BLaER1 (cell line): ENCODE data around the gene FBXW11.
A peak's percentile ranks its signal among the peaks of the same experiment; 100 is the strongest.

Experiments
- H3K27ac ChIP-seq: shearing (Covaris generic); formaldehyde crosslinking; 2 replicates; pipeline ENCODE4 v1.8.1; 2022
- H3K27me3 ChIP-seq: shearing (Covaris generic); formaldehyde crosslinking; 2 replicates; pipeline ENCODE4 v1.8.1; 2022
- H3K36me3 ChIP-seq: shearing (Covaris generic); formaldehyde crosslinking; 2 replicates; pipeline ENCODE4 v1.8.1; 2022
- H3K4me1 ChIP-seq: shearing (Covaris generic); formaldehyde crosslinking; 2 replicates; pipeline ENCODE4 v1.8.1; 2022
- H3K4me2 ChIP-seq: shearing (Covaris generic); formaldehyde crosslinking; 2 replicates; pipeline ENCODE4 v1.8.1; 2022
- H3K4me3 ChIP-seq: shearing (Covaris generic); formaldehyde crosslinking; 2 replicates; pipeline ENCODE4 v1.8.1; 2022
- H3K9ac ChIP-seq: shearing (Covaris generic); formaldehyde crosslinking; 2 replicates; pipeline ENCODE4 v1.8.1; 2022
- H3K9me3 ChIP-seq: shearing (Covaris generic); formaldehyde crosslinking; 2 replicates; pipeline ENCODE4 v1.8.1; 2022
- H4K20me1 ChIP-seq: shearing (Covaris generic); formaldehyde crosslinking; 2 replicates; pipeline ENCODE4 v1.8.1; 2022
- Cebpa-rat ChIP-seq: shearing (Covaris generic); IDR thresholded peaks from 2 replicates; pipeline ENCODE4 v1.8.1; 2022

The FBXW11 gene

GRCh38 chr5:171975262-171975876, 31.1 kb downstream of the FBXW11 start:
- Histone ChIP-seq H3K4me2 (no peak overlapping the region), H3K4me1 (peaks cover 21% of the 10 kb centered on the region), H3K27ac (no peak overlapping the region), H3K4me3 (no peak overlapping the region), H3K9me3 (peaks cover 44% of the 10 kb centered on the region), H3K9ac (no peak overlapping the region), H4K20me1 (peaks cover 79% of the 10 kb centered on the region), H3K36me3 (peaks cover 51% of the 10 kb centered on the region), H3K27me3 (no peaks in the 10 kb centered on the region)
- no peak for TF ChIP-seq Cebpa-rat

GRCh38 chr5:171970826-171971225, 35.6 kb downstream of the FBXW11 start:
- H3K27ac ChIP-seq: no peak overlapping the region
- no peak overlapping the region for H3K9ac ChIP-seq
- H3K36me3 ChIP-seq: peaks cover 40% of the 10 kb centered on the region
- H4K20me1 ChIP-seq: peaks cover 92% of the 10 kb centered on the region
- H3K4me1 ChIP-seq: peaks cover 21% of the 10 kb centered on the region
- H3K9me3 ChIP-seq: peaks cover 35% of the 10 kb centered on the region
- H3K27me3 ChIP-seq: no peaks in the 10 kb centered on the region
- no peak for TF ChIP-seq Cebpa-rat
- no peak overlapping the region for H3K4me3 ChIP-seq
- H3K4me2 ChIP-seq: no peak overlapping the region

GRCh38 chr5:171969288-171969880, 37.1 kb downstream of the FBXW11 start:
- Histone ChIP-seq H3K4me1 (peaks cover 24% of the 10 kb centered on the region), H3K4me3 (no peak overlapping the region), H3K27ac (no peak overlapping the region), H3K27me3 (no peaks in the 10 kb centered on the region), H3K36me3 (peaks cover 31% of the 10 kb centered on the region), H3K9me3 (peaks cover 30% of the 10 kb centered on the region), H3K9ac (no peak overlapping the region), H4K20me1 (peaks cover 91% of the 10 kb centered on the region), H3K4me2 (no peak overlapping the region)
- no peak for TF ChIP-seq Cebpa-rat

GRCh38 chr5:171968531-171968930, 37.9 kb downstream of the FBXW11 start:
- Histone ChIP-seq H3K4me2 (no peak overlapping the region), H3K36me3 (peaks cover 28% of the 10 kb centered on the region), H3K27me3 (no peaks in the 10 kb centered on the region), H3K27ac (no peak overlapping the region), H3K4me1 (peaks cover 24% of the 10 kb centered on the region), H3K4me3 (no peak overlapping the region), H4K20me1 (peaks cover 94% of the 10 kb centered on the region), H3K9me3 (peaks cover 26% of the 10 kb centered on the region), H3K9ac (no peak overlapping the region)
- no peak for TF ChIP-seq Cebpa-rat

- peaks cover 97% of the 10 kb centered on the region for H4K20me1 ChIP-seq
- no peak overlapping the region for H3K4me3 ChIP-seq
- H3K9me3 ChIP-seq: peaks cover 23% of the 10 kb centered on the region
- no peak overlapping the region for H3K9ac ChIP-seq
- H3K36me3 ChIP-seq: peaks cover 25% of the 10 kb centered on the region
- H3K4me2 ChIP-seq: peak overlapping the region; percentile 71; the same call in 1 of the 2 replicates
- H3K27ac ChIP-seq: peak overlapping the region; percentile 57; the same call in 1 of the 2 replicates
- peaks cover 35% of the 10 kb centered on the region for H3K4me1 ChIP-seq
- TF ChIP-seq Cebpa-rat: no peak
- no peaks in the 10 kb centered on the region for H3K27me3 ChIP-seq
Measured at GRCh38 chr5:171966964-171967363, 39.5 kb downstream of the FBXW11 start.

GRCh38 chr5:171966270-171966669, 40.2 kb downstream of the FBXW11 start:
- peak overlapping the region; percentile 57 for H3K27ac ChIP-seq
- peak overlapping the region; percentile 71 for H3K4me2 ChIP-seq
- peak overlapping the region; percentile 22; the same call in 1 of the 2 replicates for H3K4me3 ChIP-seq
- no peak for TF ChIP-seq Cebpa-rat
- H4K20me1 ChIP-seq: peaks cover 97% of the 10 kb centered on the region
- peaks cover 21% of the 10 kb centered on the region for H3K36me3 ChIP-seq
- peak overlapping the region; percentile 15; the same call in 1 of the 2 replicates for H3K9ac ChIP-seq
- H3K27me3 ChIP-seq: no peaks in the 10 kb centered on the region
- H3K9me3 ChIP-seq: peaks cover 17% of the 10 kb centered on the region
- H3K4me1 ChIP-seq: peaks cover 35% of the 10 kb centered on the region

GRCh38 chr5:171965745-171966144, 40.7 kb downstream of the FBXW11 start:
- H3K9ac ChIP-seq: no peak overlapping the region

GRCh38 chr5:171963416-171963815, 43.0 kb downstream of the FBXW11 start:
- no peak overlapping the region for H3K27ac ChIP-seq
- H3K36me3 ChIP-seq: peaks cover 14% of the 10 kb centered on the region
- no peak overlapping the region for H3K4me2 ChIP-seq
- no peak overlapping the region for H3K4me3 ChIP-seq
- H3K4me1 ChIP-seq: peaks cover 27% of the 10 kb centered on the region
- H3K9me3 ChIP-seq: no peaks in the 10 kb centered on the region
- no peak overlapping the region for H3K9ac ChIP-seq
- no peaks in the 10 kb centered on the region for H3K27me3 ChIP-seq
- TF ChIP-seq Cebpa-rat: no peak
- H4K20me1 ChIP-seq: peaks cover 97% of the 10 kb centered on the region

More at GRCh38 chr5:171965745-171966144, 40.7 kb downstream of the FBXW11 start:
- TF ChIP-seq Cebpa-rat: no peak
- H3K27me3 ChIP-seq: no peaks in the 10 kb centered on the region
- H4K20me1 ChIP-seq: peaks cover 97% of the 10 kb centered on the region
- no peak overlapping the region for H3K4me3 ChIP-seq
- H3K4me1 ChIP-seq: peaks cover 35% of the 10 kb centered on the region
- H3K9me3 ChIP-seq: peaks cover 13% of the 10 kb centered on the region
- H3K27ac ChIP-seq: peak overlapping the region; percentile 57; the same call in 1 of the 2 replicates
- peaks cover 21% of the 10 kb centered on the region for H3K36me3 ChIP-seq
- peak overlapping the region; percentile 71 for H3K4me2 ChIP-seq

- H3K27me3 ChIP-seq: no peaks in the 10 kb centered on the region
- no peak overlapping the region for H3K27ac ChIP-seq
- TF ChIP-seq Cebpa-rat: no peak
- peaks cover 31% of the 10 kb centered on the region for H3K4me1 ChIP-seq
- no peak overlapping the region for H3K4me3 ChIP-seq
- no peak overlapping the region for H3K9ac ChIP-seq
- no peak overlapping the region for H3K4me2 ChIP-seq
- peaks cover 11% of the 10 kb centered on the region for H3K36me3 ChIP-seq
- no peaks in the 10 kb centered on the region for H3K9me3 ChIP-seq
- H4K20me1 ChIP-seq: peaks cover 99% of the 10 kb centered on the region
Measured at GRCh38 chr5:171961117-171961516, 45.3 kb downstream of the FBXW11 start.

GRCh38 chr5:171957591-171958251, 48.7 kb downstream of the FBXW11 start:
- Histone ChIP-seq H3K27ac (no peak overlapping the region; the same call in 1 of the 2 replicates), H3K36me3 (peaks cover 11% of the 10 kb centered on the region), H3K4me1 (peaks cover 25% of the 10 kb centered on the region), H3K9me3 (0 out of 2 replicates have a peak, but pooled peaks cover 6% of the 10 kb centered on the region), H3K4me3 (no peak overlapping the region), H3K4me2 (peak overlapping the region; percentile 53), H4K20me1 (peaks cover 100% of the 10 kb centered on the region), H3K9ac (peak overlapping the region; percentile 33; the same call in 1 of the 2 replicates), H3K27me3 (no peaks in the 10 kb centered on the region)
- TF ChIP-seq Cebpa-rat: no peak
